ENCODE data around the gene JPH2.

DNA sequence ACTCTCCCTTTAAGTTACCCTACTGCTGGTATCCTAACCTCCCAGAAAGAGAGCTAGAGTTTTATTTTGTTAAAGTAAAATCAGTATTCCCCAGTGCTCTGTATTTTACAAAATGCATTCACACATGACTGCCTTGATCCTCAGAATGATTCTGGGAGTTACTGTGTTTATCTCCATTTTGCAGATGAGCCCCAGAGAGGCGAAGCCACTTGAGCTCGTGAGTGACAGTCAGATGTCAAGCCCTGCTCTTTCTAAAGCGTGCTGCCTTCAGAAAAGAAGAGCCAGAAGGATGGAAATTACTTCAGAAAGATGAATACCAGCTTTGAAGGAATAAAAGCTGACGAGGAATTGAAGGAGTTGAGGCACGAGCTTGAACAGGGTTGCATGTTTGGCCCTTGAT is 37.6 kb upstream of the JPH2 start:
- TF ChIP-seq, protein P1, sequence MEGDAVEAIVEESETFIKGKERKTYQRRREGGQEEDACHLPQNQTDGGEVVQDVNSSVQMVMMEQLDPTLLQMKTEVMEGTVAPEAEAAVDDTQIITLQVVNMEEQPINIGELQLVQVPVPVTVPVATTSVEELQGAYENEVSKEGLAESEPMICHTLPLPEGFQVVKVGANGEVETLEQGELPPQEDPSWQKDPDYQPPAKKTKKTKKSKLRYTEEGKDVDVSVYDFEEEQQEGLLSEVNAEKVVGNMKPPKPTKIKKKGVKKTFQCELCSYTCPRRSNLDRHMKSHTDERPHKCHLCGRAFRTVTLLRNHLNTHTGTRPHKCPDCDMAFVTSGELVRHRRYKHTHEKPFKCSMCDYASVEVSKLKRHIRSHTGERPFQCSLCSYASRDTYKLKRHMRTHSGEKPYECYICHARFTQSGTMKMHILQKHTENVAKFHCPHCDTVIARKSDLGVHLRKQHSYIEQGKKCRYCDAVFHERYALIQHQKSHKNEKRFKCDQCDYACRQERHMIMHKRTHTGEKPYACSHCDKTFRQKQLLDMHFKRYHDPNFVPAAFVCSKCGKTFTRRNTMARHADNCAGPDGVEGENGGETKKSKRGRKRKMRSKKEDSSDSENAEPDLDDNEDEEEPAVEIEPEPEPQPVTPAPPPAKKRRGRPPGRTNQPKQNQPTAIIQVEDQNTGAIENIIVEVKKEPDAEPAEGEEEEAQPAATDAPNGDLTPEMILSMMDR (IDR thresholded peaks at IDR 0.05; ENCODE audit: low read depth, low read length), result no peak
- no peak for TF ChIP-seq POLR2A (IDR thresholded peaks at IDR 0.05; ENCODE audit: extremely low read depth, insufficient read length)
